G401 (cell line): Measurements from ENCODE around the gene SLC7A6OS. TPM values are rescaled to one million over a fixed set of nuclear protein-coding genes. Genes with fewer than 3 reads are reported as not detected.

Source experiments
- DNase-seq: peaks from one replicate; pipeline ENCODE4 v3.0.0-alpha.2; 2015; ENCODE audit warnings: low spot score
- in situ Hi-C: cut with HindIII; loops from 2 replicates; pipeline ENCODE4 v1.10.0; 2016; ENCODE audit warnings: low sequenced_read_pairs, mixed read lengths
- total RNA-seq: library from RNA; depleted of rRNA; stranded (reverse); fragments of >200 nt; shearing (Covaris generic); gene quantifications from 2 replicates; pipeline ENCODE4 v1.2.3, GENCODE V29; 2014

The SLC7A6OS gene
- total RNA-seq, 1 experiment from 2014 or later, result 16.7 TPM

DNA sequence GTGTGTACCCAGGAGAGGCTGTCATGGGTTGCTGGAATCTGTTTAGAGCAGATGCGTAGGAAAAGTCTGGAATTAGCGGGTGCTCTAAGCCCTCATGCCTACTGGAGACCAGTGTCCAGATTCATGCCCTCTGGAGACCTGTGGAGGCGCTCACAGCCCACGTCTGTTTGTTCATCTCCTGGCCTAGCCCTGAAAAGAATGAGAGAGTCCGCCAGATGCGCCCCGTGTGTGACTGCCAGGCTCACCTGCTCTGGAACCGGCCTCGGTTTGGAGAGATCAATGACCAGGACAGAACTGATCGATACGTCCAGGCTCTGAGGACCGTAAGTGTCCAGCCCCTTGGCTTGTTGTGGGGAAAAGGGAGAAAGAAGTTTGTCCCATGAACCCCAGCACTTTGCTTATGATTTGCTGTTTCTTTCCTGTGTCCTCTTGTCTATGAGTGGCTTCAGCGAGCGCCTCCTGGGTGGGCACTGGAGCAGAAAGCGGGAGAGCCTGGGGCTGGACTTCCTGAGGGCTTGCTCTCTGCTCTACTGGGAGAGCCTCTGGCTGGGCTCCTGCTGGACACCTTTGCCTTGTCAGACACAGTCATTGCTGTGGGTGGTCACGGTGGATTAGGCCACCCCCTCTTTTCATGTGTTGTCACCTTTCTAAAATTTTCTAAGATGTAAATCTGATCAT is 35.4 kb upstream of the SLC7A6OS start:
- in situ Hi-C loops, result no loop called here
- DNase-seq, result no peak

DNA sequence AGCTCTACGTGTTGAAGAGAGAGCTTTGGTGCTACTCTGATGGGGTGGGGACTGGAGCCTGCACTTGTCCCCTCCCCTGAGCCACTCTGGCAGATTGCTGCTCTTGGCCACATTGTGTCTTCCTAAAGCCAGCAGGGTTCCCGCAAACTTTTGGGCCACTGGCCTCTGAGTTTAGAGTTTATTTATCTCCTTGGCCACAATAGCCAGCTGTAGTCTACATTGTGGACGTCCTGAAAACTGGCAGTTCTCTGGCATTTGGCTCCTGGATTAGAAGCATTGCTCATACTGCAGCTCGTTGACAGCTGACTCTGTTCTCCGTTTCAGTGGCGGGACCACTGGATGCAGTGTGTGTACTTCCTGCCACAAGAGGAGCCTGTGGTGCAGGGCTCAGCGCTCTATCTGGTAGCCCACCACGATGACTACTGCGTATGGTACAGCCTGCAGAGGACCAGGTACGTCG is 34.6 kb upstream of the SLC7A6OS start:
- DNase-seq, result no peak

DNA sequence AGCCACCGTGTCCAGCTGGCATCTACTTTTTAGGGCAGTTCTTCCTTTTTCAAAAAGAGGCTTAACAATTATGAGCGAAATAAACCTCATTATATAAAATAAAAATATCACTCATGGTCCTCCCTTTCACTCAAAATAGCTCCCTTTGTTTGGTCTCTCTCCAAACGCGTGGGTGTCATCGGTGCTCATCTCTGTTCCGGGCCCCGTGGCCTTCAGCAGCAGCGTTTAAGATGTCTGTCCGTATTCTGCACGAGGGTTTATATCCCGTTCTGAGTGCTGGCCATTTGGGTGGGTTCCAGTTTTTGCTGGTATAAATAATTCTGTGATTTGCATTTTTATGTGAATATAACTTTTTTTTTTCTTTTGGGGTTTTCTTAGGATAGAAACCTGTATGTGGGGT is 33.5 kb upstream of the SLC7A6OS start:
- no peak for DNase-seq
- in situ Hi-C loops, result no loop called here

More for the DNA sequence above, 34.6 kb upstream of the SLC7A6OS start:
- in situ Hi-C loops, result no loop called here

DNA sequence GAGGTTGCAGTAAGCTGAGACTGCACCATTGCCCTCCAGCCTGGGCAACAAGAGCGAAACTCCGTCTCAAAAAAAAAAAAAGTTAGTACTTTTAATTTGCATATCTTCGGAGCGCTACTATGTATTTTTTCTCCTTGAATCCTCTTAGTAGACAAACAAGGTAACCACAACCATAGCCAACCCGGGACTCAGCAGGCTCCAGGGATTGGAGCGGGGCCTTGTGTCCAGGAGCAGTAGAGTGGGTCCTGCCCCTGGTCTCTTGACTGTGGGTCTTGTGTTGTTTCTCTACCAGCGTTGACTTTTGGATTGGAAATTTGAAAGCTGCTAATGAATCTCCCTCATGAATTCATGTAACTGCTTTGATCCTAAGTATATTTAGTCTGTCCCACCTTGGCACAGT is 32.4 kb upstream of the SLC7A6OS start:
- DNase-seq, result no peak
- in situ Hi-C loops, result no loop called here

DNA sequence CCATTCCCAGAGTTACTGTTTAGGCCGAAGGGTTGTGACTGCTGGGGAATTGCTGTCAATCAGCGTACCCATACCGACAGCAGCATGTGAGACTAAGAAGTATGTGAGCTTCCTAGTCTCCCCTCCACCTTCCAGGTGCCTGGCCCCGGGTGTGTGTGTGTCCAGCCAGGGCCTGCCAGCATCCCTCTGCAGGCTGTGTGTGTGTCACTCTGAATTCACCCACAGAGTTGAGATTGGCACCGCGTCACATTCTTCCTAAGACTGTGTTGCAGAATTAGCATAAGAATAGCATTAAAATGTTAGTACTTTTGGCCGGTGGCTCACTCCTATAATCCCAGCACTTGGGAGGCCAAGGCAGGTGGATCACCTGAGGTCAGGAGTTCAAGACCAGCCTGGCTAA is 31.9 kb upstream of the SLC7A6OS start:
- in situ Hi-C loops, result no loop called here
- no peak for DNase-seq

DNA sequence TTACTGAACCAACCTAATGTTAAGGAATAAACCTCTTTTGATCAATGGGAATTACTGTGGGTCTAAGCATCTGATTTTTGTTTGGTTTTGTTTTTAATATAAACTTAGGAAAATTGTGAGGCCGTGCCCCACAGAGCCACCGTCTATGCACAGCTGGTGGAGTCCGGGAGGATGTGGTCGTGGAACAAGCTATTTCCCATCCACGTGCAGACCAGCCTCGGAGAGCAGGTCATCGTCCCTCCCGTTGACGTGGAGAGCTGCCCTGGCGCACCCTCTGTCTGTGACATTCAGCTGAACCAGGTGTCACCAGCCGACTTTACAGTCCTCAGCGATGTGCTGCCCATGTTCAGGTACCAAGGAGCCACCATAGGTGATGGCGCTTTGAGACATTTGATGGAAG is 28.5 kb upstream of the SLC7A6OS start:
- in situ Hi-C loops, result no loop called here
- DNase-seq, result no peak

DNA sequence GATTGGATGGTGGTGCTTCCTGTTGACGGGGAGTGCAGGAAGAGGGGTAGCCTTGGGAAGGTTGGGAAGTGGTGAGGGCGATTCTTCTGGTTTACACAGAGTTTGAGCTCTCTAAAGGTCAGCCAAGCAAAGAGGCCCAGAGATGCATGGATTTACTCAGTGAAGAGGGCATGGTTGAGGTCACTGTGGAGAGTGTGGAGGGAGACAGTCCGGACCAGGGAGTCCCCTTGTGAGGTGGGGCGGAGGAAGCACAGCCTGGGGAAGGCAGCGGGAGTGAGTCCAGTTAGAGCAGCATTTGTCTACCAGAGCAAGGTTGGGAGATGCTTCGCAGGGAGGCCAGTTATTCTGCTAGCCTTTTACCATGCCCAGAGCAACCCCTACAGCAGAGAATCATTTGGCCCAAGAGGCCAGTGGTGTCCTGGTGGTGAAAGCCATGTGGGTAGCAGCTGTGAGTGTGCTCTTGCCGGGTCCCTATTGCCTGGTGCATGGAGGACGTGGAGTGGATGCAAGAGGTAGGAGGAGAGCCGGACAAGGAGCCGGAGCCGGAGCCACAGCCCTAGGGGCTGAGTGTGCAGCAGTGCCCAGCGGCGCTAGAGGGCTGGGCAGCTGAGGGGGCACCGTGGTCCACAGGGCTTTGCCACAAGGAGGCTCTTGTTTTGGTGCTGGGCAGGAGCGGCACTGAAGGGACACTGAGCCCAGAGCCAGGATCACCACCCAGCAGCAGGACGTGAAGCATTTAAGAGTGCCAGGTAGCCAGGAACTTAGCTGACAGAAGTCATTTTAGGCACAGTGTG is 27.8 kb upstream of the SLC7A6OS start:
- in situ Hi-C loops, result no loop called here
- no peak for DNase-seq

DNA sequence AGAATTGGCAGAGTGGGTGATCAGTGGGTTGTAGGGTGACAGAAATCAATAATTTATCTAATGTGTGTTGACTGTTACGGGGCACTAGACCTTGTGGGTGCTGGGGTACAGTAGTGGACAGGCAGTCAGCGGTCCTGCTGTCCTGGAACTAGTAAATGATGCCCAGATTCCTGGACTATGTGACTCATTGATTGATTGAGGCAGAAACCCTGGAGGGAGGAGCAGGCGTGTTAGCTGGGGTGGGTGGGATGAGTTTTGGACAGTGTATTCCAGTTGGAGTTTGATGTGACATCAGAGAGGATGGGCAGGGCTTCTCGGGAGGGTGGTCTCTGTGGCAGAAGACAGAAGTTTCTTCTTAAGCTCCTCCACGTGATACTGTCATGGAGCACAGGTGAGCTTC is 24.4 kb upstream of the SLC7A6OS start:
- in situ Hi-C loops, result no loop called here
- no peak for DNase-seq

DNA sequence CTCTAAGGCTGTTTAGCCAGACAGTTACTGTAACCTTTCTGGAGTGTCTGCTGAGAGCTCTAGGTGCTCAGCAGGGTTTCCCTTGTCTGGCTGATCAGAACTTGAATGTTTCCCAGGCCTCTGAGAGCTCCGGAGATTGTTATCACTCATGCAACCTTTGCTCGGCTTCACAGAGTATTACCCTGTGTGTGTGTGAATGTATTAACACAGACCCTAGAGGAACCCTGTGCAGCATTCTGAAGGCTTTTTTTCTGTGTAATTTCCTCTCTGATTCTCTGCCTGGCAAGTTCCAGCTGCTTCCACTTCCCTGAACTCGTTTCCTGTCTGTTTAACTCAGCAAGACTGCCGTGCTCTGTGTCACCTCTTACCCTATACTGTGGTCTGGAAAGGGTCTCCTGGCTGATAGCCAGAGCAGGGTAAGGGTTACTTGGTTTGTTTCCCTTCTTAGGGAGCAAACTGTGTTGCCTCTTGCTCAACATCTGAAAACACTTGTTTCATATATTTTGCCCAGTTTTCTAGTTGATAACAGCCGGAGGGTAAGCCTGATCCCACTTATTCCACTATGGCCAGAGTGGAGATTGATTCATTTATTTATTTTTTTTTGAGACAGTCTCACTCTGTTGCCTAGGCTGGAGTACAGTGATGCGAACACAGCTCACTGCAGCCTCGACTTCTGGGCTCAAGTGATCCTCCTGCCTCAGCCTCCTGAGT is 21.8 kb upstream of the SLC7A6OS start:
- DNase-seq, result no peak
- in situ Hi-C loops, result no loop called here

DNA sequence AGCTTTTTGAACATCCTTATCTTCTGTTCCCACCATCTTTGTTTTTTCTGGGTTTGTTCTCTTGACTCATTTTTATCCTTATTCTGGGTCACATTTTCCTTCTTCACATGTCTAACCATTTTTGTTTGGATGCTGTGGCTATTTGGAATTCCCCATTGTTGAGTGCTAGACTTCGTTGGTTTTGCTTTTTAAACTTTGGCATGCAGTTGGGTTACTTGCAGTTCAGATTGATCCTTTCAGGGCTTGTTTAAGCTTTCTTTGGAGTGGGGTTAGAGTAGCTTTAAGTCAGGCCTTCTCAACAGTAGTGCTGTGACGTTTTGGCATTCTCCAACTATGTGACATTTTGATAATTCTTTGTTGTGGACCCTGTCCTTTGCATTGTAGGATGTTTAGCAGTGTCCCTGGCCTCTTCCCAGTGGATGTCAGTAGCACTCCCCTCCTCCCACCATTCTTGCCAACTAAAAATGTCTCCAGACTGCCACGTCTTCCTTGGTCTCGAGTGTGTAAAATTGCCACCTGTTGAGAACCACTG is 21.2 kb upstream of the SLC7A6OS start:
- no peak for DNase-seq
- in situ Hi-C loops, result no loop called here

DNA sequence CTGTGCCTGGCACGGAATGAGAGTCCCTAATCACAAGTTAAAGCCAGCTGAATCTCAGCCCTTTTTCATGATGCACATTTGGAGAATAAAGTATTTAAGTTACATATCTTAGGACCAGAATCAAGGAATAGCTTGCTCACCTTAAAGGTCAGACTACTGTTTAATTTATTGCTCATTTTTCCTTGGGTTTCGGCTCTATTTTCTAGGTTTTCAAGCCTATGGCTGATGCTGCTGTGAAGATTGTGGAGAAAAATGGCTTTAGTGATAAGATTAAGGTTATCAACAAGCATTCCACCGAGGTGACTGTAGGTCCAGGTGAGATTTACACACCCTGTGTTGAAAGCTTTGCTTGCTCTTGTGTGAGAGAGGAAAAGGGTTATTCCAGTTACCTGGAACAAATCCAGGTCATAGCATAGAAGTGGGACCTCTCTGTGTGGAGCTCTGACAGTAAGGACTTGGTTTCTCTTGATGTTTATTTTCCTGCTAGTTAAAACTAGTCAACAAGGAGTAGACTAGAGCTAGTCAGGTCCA is 18.2 kb upstream of the SLC7A6OS start:
- in situ Hi-C loops, result no loop called here

DNA sequence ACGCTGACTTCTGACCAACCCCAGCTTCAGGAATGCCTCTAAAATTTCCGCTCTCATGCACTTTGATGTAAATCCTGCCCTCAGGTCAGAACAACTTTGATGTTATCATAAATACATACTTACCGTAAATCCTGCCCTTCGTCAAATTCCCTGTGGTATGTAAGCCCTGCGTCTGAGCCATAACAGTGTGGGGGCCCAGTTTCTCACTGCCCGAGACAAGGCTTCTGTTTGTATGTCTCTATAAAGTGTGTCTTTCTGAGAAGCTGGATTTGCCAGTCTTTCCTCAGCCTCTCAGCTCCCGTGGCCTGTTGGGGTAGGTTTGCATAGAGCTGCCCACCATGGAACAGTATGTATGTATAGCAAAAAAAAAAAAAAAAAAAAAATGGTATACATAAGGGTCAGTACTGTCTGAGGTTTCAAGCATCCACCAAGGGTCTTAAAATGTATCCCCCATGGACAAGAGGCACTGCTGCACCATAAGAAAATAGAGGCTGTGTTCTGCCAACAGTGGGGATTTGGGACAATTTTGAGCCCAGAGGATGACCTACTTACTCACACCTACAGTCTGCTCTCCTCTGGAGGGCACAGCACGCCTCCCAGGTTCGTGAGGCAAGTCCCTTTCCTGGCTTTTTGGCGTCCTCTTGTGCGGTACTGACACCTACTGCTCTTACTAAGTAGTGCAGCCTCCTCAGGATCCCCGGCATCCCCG is 17.6 kb upstream of the SLC7A6OS start:
- in situ Hi-C loops, result no loop called here
- peak; percentile 97 for DNase-seq

More for the DNA sequence above, 18.2 kb upstream of the SLC7A6OS start:
- DNase-seq, result no peak

DNA sequence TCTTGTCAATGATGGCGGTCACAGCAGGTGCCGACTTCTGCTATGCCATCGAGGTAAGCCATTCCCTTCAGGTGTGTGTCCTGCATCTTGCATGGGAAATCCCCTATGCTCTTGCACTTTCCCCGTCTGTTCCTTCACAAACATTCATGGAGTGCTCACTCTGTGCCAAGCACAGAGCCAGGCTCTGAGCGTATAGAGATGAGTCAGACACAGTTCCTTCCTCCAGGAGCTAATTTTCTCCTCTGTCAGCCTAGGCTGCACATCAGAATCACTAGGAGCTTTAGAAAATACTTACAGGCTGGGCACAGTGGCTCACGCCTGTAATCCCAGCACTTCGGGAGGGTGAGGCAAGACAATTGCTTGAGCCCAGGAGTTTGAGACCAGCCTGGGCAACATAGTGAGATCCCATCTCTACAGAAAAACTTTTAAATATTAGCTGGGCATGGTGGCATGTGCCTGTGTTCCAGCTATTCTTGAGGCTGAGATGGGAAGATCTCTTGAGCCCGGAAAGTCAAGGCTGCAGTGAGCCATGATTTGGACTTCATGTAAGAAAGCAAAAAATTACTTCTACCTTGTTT is 14.1 kb upstream of the SLC7A6OS start:
- in situ Hi-C loops, result no loop called here
- DNase-seq, result no peak

DNA sequence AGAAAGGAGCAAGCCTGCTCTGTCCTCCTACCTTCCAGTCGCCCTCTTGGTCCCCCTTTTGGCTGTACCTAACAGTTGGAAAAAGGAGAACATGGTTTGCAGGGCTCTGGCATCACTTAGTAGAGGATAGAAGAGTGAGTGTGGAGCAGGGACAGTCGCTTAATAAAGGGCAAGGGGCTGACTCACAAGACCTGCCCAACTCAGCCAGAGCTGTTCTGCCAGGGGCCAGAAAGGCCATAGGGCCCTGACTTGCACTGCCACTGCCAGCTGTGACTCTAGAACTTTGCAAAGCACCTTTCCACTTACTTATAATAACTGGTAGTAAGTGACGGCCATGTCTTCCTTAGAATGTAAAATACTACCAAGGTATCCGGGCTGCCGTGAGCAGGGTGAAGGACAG is 13.6 kb upstream of the SLC7A6OS start:
- DNase-seq, result no peak
- in situ Hi-C loops, result no loop called here

DNA sequence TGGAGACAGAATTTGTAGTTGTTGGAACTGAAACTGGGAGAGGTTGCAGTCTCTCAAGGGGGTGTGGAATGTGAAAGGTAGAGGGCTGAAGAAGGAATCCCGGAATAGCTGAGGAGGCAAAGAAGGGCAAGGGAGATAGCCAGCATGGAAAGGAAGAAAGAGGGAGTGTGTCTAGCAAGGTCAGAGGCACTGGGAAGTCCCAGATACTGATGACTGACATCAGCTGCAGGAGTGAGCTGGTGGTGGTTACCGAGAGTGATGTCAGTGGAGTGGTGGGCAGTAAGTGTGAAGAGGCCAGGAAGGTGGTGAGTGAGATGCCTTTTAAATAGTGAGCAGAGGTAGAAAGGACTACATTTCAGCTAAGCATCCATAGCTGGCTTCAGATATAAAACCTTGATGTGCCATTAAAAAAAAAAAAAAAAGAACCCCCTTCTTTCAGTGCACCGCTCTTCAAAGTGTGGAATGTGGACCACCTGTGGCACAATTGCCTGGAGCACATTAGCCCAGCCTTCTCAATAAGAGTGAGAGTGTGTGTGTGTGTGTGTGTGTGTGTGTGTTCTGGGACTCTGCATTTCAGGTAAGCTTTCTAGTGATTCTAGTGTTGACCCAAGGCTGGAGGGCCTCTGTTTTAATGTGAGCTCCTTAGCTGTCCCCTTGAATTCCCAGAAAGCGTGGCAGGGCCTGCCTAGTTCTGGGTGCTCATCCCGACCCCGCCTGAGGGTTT is 8.6 kb upstream of the SLC7A6OS start:
- no peak for DNase-seq
- in situ Hi-C loops, result no loop called here

DNA sequence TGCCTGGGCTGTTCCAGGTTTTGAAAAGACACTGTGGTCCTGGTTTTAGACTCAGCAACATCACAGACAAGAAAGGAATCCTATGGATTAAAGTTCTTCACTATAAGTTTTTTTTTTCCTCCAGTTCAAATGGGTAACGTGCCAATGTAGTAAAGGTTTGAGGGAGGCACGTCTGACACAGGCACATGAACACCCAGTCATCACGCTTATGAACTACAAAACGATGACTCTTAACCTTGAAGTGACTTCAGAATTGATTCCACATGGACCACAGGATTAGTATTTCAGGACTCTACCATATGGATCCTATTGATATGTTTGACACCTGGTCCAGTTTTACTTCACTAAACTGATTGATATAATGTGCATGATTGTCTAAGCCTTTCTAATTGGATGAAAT is 2.4 kb upstream of the SLC7A6OS start:
- DNase-seq, result no peak
- in situ Hi-C loops, result no loop called here

DNA sequence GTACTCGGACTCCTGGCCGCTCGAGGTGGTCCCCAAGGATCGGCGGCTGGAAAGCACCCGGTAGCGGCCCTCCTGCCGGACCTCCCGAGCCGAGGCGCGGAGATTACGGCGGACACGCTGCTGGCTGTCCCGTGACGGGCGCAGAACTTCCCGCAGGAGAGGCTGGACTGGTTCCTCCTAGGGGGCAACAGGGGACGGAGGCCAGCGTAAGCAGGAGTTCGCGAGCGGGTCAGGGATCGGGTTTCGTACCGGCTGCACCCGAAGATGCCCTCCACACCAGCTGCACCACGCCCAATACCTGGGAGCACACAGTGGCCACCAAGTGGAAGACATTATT is 341 bp downstream of the SLC7A6OS start:
- in situ Hi-C loops, result no loop called here
- DNase-seq, result no peak

DNA sequence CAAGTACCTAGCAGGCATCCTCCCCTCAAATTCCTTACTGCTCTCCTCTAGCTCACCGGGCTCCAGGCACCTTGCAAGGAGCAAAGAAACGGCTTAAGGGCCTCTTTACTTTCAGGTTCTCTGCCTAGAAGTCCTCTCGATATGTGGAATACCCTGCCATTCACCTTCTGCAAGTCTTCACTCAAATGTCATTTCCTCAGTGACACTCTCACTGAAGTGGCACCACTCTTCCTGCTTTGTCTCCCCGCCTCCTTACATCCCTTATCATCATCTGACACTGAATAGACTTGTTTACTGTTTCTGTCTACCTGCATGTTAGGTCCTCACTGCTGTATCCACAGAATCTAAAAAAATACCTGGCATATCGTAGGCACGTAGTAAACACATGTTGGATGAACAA is 947 bp downstream of the SLC7A6OS start:
- no peak for DNase-seq
- in situ Hi-C loops, result no loop called here
